DOHH2 (cell line): ENCODE measurements around the gene ZBTB47.

Source experiments
- EZH2phosphoT487 ChIP-seq: fragments of 200-600 bp; sonication (generic); IDR thresholded peaks from 2 replicates; pipeline ENCODE4 v1.6.1; 2017; ENCODE audit warnings: borderline replicate concordance, mild to moderate bottlenecking, antibody characterized with exemption, low read length, moderate library complexity, mixed read lengths
- TF ChIP-seq, protein P1 (sequence below): fragments of 200-600 bp; sonication (generic); IDR thresholded peaks from one replicate; pipeline ENCODE4 v1.5.1; 2014; ENCODE audit warnings: antibody characterized with exemption, mild to moderate bottlenecking, low read depth, low read length; ENCODE audit not compliant: poor library complexity, severe bottlenecking

- TF ChIP-seq, protein P1, sequence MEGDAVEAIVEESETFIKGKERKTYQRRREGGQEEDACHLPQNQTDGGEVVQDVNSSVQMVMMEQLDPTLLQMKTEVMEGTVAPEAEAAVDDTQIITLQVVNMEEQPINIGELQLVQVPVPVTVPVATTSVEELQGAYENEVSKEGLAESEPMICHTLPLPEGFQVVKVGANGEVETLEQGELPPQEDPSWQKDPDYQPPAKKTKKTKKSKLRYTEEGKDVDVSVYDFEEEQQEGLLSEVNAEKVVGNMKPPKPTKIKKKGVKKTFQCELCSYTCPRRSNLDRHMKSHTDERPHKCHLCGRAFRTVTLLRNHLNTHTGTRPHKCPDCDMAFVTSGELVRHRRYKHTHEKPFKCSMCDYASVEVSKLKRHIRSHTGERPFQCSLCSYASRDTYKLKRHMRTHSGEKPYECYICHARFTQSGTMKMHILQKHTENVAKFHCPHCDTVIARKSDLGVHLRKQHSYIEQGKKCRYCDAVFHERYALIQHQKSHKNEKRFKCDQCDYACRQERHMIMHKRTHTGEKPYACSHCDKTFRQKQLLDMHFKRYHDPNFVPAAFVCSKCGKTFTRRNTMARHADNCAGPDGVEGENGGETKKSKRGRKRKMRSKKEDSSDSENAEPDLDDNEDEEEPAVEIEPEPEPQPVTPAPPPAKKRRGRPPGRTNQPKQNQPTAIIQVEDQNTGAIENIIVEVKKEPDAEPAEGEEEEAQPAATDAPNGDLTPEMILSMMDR = no peak
- no peak for TF ChIP-seq EZH2phosphoT487
These were observed 8.1 kb downstream of the ZBTB47 start for GRCh38 chr3:42661593-42662022.
